Glutamatergic neuron (in vitro differentiated cells): ENCODE data around the gene PLK3. TPM values are rescaled to one million over a fixed set of nuclear protein-coding genes. Genes with fewer than 3 reads are reported as not detected.
"Not testable (repeated sequence)": the region's sequence is repeated elsewhere in the genome, so short reads cannot be mapped to it uniquely, and the experiment has no call there.

Experiments used
- DNase-seq: peaks from one replicate; pipeline ENCODE4 v3.0.0; 2022
- H3K27ac Mint-ChIP-seq: one replicate; pipeline ENCODE4 v1.8.0; 2020; ENCODE audit warnings: mild to moderate bottlenecking, mixed read lengths, inconsistent platforms; ENCODE audit not compliant: unreplicated experiment
- H3K27me3 Mint-ChIP-seq: one replicate; pipeline ENCODE4 v1.8.0; 2020; ENCODE audit warnings: mild to moderate bottlenecking, moderate library complexity, mixed read lengths, inconsistent platforms; ENCODE audit not compliant: unreplicated experiment
- H3K36me3 Mint-ChIP-seq: one replicate; pipeline ENCODE4 v1.8.0; 2020; ENCODE audit warnings: mild to moderate bottlenecking, mixed read lengths, inconsistent platforms; ENCODE audit not compliant: unreplicated experiment
- H3K4me1 Mint-ChIP-seq: one replicate; pipeline ENCODE4 v1.8.0; 2020; ENCODE audit warnings: mild to moderate bottlenecking, low read depth, mixed read lengths, inconsistent platforms; ENCODE audit not compliant: unreplicated experiment
- H3K4me3 Mint-ChIP-seq: one replicate; pipeline ENCODE4 v1.8.0; 2020; ENCODE audit warnings: mild to moderate bottlenecking, mixed read lengths, inconsistent platforms; ENCODE audit not compliant: unreplicated experiment
- H3K9me3 Mint-ChIP-seq: one replicate; pipeline ENCODE4 v1.8.0; 2020; ENCODE audit warnings: mild to moderate bottlenecking, moderate library complexity, mixed read lengths, inconsistent platforms; ENCODE audit not compliant: unreplicated experiment
- CTCF ChIP-seq: fragments of 200-600 bp; sonication (generic); IDR thresholded peaks from one replicate; pipeline ENCODE4 v1.5.0; 2021; ENCODE audit not compliant: partially characterized antibody, unreplicated experiment
- total RNA-seq: library from RNA; stranded (reverse); fragmentation: NEBNext Ultra II Directional; extraction: Animal tissue kit (Norgen Biotek cat#: 25700); gene quantifications from one replicate; pipeline ENCODE4 v1.2.1, GENCODE V29; 2021; ENCODE audit not compliant: unreplicated experiment

Gene PLK3
- total RNA-seq, 1 donor from 2014 or later = 89.3 TPM

GRCh38 chr1:44820328-44821239 lies 20.4 kb downstream of the PLK3 start:
- H3K9me3 Mint-ChIP-seq = peaks cover 13% of the 10 kb centered on the region
- peak overlapping the region; percentile 89 for H3K4me3 Mint-ChIP-seq
- peaks cover 3% of the 10 kb centered on the region for H3K4me1 Mint-ChIP-seq
- peaks cover 8% of the 10 kb centered on the region for H3K27me3 Mint-ChIP-seq
- no peaks in the 10 kb centered on the region for H3K36me3 Mint-ChIP-seq
- H3K27ac Mint-ChIP-seq = peak overlapping the region; percentile 100
- TF ChIP-seq CTCF = no peak
- peak; percentile 14 for DNase-seq

- TF ChIP-seq CTCF = no peak
- peak; percentile 6 for DNase-seq
- peaks cover 3% of the 10 kb centered on the region for H3K4me1 Mint-ChIP-seq
- peak overlapping the region; percentile 89 for H3K4me3 Mint-ChIP-seq
- H3K27me3 Mint-ChIP-seq = peaks cover 8% of the 10 kb centered on the region
- no peaks in the 10 kb centered on the region for H3K36me3 Mint-ChIP-seq
- peaks cover 13% of the 10 kb centered on the region for H3K9me3 Mint-ChIP-seq
- H3K27ac Mint-ChIP-seq = peak overlapping the region; percentile 49
Measured at GRCh38 chr1:44821240-44821715, 21.1 kb downstream of the PLK3 start.

GRCh38 chr1:44822131-44822701 lies 22.0 kb downstream of the PLK3 start:
- Mint-ChIP-seq H3K9me3 (peaks cover 13% of the 10 kb centered on the region), H3K4me1 (peaks cover 3% of the 10 kb centered on the region), H3K27ac (no peak overlapping the region), H3K27me3 (peaks cover 8% of the 10 kb centered on the region), H3K36me3 (no peaks in the 10 kb centered on the region), H3K4me3 (no peak overlapping the region)
- no peak for TF ChIP-seq CTCF
- peak; percentile 23 for DNase-seq

- TF ChIP-seq CTCF = no peak
- Mint-ChIP-seq H3K27ac (no peak overlapping the region), H3K36me3 (no peaks in the 10 kb centered on the region), H3K9me3 (peaks cover 11% of the 10 kb centered on the region), H3K4me3 (no peak overlapping the region), H3K27me3 (peaks cover 8% of the 10 kb centered on the region), H3K4me1 (peaks cover 3% of the 10 kb centered on the region)
- DNase-seq = peak; percentile 7
Measured at GRCh38 chr1:44822981-44823451, 22.8 kb downstream of the PLK3 start.

GRCh38 chr1:44824392-44824791 lies 24.2 kb downstream of the PLK3 start:
- H3K9me3 Mint-ChIP-seq = peaks cover 11% of the 10 kb centered on the region
- H3K4me1 Mint-ChIP-seq, H3K36me3 Mint-ChIP-seq, H3K27ac Mint-ChIP-seq, H3K4me3 Mint-ChIP-seq, DNase-seq, H3K27me3 Mint-ChIP-seq: not testable (repeated sequence)
